GM12865 (cell line): Measurements from ENCODE around the gene KRTAP19-3.

Experiments
- DNase-seq: peaks from one replicate; pipeline ENCODE4 v3.0.0; 2010; ENCODE audit warnings: low read depth
- H3K4me3 ChIP-seq: 2 replicates; pipeline ENCODE4 v1.5.1; 2011; ENCODE audit warnings: mild to moderate bottlenecking, low read depth, low read length, control low read depth
- TF ChIP-seq, protein P1 (sequence below): IDR thresholded peaks from 2 replicates; pipeline ENCODE4 v1.5.1; 2011; ENCODE audit warnings: low read length, control low read depth, low read depth, inconsistent platforms; ENCODE audit not compliant: insufficient read depth; ENCODE audit errors: missing control alignments

KRTAP19-3 gene

DNA sequence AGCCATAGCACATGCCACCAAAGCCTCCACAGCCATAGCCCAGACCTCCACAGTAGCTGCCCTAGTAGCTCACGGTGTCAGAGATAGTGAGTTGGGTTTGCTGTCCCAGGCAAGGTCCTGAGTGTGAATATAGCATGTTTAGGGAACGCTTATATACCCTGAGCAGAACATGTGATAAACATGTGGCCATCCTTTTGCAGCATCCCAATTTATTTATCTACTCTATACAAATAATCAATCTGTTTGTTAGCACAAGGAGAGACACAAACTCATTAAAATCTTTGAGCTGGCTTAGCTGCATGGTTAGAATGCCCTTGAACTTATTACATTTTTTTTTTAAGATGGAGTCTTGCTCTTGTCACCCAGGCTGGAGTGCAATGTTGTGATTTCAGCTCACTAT, 4.5 kb downstream of the KRTAP19-3 start, which contains the start of gene KRTAP19-2:
TSS of gene KRTAP19-2 (minus strand) at position 101 of the 400 bp plus-strand sequence. CDS start at position 13, 88 bp downstream.
- no peak within 1 kb of the TSS for H3K4me3 ChIP-seq
- TF ChIP-seq, protein P1, sequence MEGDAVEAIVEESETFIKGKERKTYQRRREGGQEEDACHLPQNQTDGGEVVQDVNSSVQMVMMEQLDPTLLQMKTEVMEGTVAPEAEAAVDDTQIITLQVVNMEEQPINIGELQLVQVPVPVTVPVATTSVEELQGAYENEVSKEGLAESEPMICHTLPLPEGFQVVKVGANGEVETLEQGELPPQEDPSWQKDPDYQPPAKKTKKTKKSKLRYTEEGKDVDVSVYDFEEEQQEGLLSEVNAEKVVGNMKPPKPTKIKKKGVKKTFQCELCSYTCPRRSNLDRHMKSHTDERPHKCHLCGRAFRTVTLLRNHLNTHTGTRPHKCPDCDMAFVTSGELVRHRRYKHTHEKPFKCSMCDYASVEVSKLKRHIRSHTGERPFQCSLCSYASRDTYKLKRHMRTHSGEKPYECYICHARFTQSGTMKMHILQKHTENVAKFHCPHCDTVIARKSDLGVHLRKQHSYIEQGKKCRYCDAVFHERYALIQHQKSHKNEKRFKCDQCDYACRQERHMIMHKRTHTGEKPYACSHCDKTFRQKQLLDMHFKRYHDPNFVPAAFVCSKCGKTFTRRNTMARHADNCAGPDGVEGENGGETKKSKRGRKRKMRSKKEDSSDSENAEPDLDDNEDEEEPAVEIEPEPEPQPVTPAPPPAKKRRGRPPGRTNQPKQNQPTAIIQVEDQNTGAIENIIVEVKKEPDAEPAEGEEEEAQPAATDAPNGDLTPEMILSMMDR, result no peak
- DNase-seq, result no peak

- no peak for DNase-seq
- TF ChIP-seq, protein P1, result no peak
- H3K4me3 ChIP-seq, result no peak overlapping the region
Measured at GRCh38 chr21:30486180-30486579, 5.6 kb downstream of the KRTAP19-3 start.

- DNase-seq, result no peak
- TF ChIP-seq, protein P1, result no peak
- H3K4me3 ChIP-seq, result no peak overlapping the region
Measured at GRCh38 chr21:30482130-30482529, 9.7 kb downstream of the KRTAP19-3 start.

GRCh38 chr21:30480145-30480544, 11.7 kb downstream of the KRTAP19-3 start, which contains the start of gene KRTAP19-1:
TSS of gene KRTAP19-1 (minus strand) at chr21:30480367. CDS start at chr21:30480317, 50 bp downstream.
- TF ChIP-seq, protein P1, result no peak
- no peak within 1 kb of the TSS for H3K4me3 ChIP-seq
- DNase-seq, result no peak

- H3K4me3 ChIP-seq, result no peak overlapping the region
- DNase-seq, result no peak
- TF ChIP-seq, protein P1, result no peak
Measured at GRCh38 chr21:30479259-30479658, 12.6 kb downstream of the KRTAP19-3 start.

DNA sequence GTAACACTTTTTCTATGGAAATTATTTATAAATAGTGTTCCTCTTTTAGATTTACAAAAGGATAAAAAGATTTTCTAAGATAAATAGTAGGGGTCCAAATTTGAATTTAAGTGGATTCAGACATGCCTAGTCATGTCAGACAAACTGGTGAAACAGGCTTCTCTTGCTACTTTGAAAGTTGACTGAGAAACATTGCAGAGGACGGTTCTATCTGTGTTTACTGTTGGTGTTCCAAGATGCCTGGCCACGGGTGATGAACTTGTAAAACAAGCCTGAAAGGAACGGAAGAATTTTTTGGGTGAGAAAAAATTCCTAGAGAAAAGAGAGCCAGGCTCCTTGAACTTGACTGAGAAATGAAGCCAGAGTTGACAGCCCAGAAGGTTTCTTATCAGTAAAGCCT, 13.8 kb downstream of the KRTAP19-3 start:
- TF ChIP-seq, protein P1, result no peak
- no peak overlapping the region for H3K4me3 ChIP-seq
- no peak for DNase-seq
